CD4-positive, alpha-beta T cell treated with Interleukin-4 for 4 hours (primary cell): ENCODE data around the gene HS6ST3.

Source experiments
- DNase-seq: peaks from one replicate; pipeline ENCODE4 v3.0.0-alpha.2; 2020

HS6ST3 gene

DNA sequence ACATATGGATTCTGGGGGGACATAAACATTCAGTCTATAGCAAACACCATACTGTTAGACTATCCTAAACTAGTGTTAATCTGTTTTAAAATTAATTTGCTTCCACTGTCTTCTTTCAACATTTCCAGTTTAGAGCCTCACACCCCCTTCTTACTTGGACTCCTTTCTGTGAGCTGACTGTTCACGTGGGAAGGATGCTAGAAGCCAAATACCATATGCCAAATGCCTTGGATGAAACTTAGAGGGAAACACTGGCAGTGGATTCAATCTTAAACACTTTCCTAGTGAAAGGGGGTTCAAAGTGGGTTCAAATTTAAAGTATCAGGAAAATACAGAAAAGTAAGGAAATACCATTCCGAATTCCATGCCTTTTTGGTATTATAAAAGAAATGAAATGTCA, 113.6 kb downstream of the HS6ST3 start:
- DNase-seq: no peak

DNA sequence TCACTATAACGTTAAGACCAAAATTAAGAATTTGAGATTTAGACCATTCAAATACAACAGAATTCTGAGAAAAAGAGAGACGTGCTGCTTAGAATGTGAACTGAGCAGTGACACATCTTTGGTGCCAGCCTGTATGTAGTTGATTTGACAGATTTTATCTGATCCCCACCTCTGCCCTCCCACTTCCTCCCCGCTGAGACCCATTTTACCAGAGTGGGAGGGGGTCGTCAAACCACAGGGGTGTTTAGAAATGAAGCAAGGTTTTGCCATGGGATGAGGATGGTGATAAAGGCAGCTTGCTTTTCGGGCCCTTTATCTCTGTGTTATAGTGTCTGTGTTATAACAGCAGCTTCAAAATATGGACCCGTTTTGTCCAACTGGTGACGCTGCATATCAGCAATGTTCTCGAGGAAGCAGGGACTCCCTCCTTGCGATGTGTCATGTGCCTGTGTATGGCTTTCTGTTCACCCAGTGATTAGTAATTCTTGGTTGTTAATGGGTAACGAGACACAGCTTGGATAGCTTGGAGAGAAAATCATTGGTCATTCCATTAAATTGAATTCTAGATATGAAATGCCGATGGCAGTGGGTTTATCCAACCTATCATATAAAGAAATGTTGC, 125.0 kb downstream of the HS6ST3 start:
- DNase-seq: no peak

DNA sequence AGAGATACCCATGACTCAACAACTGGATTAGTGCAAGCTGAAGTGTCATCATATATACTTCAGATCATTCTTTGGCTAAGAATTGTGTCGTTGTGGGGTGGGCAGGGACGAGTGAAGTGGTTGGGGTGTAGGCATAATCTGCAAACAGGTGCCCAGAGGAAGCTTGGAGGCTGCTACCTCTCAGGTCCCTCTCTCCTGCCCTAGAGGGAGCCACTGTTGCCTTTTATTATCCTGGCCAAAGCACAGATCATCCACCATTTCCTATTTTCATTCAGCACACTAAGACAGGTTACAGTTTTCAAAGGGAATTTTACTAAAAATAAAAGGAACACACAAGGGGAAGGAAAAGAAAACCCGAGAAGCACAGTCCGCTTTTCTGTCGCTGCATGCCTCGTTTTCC, 126.6 kb downstream of the HS6ST3 start:
- no peak for DNase-seq

DNA sequence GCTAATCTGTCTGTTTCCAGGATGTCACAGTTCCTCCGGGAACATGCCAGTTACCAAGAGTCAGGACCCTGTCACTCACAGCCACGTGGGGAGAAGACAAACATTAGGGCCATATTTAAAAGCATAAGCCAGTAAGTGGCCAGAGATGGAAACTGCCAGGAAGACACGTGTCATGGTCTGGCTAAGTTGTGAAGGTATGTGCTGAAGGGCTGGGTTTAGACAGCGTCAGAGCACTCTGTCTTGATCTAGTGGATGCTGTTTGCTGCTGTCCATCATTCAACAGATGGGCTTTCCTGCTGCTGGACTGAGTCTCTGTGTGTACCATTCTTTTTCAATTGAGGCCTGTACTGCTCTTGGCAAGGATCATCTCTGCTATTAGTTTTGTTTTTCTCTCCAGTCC, 128.6 kb downstream of the HS6ST3 start:
- DNase-seq: no peak

DNA sequence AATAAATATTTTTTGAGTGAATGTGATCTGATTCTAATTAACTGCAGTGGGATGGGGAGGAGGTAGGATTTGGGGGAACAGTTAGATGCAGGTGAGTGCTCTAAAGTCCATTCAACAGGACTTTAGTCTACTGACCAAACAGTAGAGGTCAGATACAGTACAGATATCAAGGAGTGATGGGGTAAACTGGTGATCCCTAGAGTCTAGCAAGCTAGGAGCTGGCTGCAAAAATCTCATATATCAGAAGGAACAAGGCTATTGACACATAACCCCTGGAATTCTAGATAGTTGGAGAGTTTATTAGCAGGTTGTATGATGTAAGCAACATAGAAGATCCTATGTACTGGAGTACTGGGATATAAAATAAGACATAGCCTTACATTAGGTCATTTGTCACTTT, 131.6 kb downstream of the HS6ST3 start:
- DNase-seq: no peak

DNA sequence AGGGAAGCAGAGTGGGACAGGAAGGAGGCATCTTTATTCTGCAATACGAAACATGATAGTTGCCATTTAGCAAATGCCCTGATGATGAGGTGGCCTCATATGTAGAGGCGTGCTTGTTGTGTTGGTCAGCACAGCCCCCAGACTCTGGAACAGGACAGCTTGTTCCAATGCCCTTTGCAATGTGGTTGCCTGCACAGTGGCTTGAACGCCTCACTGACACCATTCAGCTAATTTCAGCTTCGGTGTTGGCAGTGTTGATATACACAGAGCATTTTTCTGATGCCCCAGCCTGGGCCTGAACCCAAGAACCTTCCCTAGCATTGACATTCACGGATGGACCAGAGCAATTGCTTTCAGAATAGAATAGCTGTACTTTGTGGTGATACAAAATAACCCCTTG, 133.3 kb downstream of the HS6ST3 start:
- DNase-seq: no peak

DNA sequence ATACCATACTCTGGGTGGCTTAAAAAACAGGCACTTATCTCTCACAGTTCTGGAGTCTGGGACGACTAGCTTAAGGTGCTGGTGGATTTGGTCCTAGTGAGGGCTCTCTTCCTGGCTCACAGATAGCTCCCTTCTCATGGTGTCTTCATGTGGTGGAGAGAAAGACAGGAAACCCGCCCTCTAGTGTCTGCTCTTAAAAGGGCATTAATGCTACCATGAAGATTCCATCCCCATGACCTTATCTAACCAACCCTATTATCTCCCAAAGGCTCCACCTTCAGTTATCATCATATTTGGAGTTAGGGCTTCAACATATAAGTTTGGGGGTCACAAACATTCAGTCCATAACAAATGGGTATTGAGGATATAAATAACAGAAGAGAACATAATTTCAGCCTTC, 139.4 kb downstream of the HS6ST3 start:
- no peak for DNase-seq

DNA sequence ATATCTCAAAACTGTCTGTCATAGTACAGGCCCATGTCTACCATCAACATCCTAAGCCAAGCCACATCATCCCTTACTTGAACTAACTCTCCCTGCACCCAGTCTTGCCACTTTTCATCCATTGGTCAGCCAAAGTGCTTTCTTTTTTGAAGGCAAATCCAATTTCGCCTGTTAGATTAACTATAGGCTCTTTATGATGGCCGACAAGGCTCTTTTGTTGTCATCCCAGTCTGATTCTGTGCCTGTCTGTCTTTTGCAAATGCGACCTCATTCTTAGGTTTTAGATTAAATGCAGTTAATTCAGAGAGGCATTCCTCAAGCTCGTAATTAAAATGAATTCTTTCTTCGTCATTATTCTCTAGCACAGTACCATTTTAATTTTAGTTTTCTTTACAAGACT, 148.3 kb downstream of the HS6ST3 start:
- no peak for DNase-seq

DNA sequence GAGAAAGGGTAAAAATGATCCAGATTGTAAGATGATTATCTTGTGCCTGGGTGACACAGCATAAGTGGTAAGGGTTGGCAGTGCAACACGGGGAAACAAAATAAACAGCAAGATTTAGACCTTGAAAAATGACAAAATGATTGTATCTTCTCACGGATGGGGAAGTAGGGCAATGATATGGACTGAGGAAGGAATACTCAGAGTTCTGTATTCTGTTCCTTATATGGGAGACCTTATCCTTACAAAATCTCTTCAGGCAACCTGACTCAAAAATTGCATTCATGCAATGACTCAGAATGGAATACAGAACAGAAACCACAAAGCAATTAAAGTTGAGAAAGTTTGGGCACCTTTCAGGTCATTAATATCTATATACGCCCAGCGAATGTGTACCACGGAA, 149.0 kb downstream of the HS6ST3 start:
- no peak for DNase-seq

DNA sequence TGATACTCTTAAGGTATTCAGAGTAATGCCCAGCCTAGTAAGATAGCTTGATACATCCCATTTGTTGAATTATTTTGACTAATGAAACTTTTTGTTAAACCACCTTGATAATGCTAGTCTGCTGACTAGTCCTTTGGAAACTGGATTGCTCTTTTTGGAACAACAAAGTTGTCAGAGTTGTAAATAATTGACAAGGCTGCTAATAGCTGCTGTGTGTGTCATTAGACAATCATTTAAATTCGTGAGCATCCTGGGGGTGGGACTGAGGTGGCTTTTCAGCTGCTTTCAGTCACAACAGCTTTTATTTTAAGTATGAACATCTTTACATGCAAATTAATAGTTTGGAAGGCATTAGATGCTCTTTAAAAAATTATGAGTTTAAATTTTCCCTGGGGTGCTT, 153.5 kb downstream of the HS6ST3 start:
- DNase-seq: no peak

DNA sequence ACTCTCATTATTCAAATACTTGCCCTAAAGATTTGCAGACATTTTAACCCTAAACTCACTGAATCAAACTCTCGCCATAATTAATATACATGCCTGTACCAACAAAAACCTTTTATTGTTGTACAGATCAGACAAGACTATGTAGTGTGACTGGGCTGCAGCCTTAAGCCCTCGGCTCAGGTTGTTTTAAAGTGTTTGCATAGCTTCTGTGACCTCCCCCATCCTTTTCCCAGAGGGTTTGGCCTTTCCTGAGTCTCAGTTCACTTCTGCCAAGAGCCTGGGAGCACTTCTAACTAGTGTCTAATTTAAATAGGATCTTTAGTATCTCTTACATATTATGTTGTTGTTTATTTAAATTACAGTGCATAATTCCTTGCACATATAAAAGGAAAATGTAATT, 158.2 kb downstream of the HS6ST3 start:
- no peak for DNase-seq

DNA sequence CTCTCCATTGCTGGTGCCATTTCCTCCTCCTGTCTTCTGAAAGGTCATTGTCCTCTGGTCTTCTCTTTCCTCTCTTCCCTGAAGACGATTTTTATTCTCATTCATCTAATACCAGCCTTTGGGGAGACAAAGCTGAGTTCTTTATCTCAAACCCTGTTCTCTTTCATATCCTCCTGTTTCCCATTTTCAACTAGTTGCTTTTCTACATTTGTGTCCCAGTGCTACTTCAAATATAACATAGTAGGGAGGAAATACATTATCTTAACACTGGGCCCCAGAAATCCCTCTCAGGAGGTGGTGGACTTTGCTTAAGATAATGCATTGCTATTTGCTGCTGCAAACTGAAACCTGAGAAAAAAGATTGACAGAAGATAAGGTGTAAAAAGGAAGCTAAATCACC, 159.1 kb downstream of the HS6ST3 start:
- no peak for DNase-seq

DNA sequence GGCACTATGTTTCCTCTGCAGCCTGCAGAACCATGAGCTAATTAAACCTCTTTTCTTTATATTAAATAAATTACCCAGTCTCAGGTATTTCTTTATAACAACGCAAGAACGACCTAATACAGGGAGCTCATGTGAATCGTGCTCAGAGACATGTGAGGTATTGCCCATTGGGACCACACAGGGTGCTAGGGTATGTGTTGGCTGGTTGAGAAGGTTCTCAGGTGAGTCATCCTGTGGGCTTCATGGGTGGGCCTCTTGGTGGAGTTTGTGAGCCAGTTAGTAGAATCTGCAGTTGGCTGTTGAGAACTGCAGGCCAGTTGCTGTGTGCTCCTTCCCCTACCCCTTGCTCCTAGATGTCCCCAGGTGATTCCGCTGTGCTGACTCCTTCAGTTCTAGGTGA, 163.0 kb downstream of the HS6ST3 start:
- DNase-seq: no peak

DNA sequence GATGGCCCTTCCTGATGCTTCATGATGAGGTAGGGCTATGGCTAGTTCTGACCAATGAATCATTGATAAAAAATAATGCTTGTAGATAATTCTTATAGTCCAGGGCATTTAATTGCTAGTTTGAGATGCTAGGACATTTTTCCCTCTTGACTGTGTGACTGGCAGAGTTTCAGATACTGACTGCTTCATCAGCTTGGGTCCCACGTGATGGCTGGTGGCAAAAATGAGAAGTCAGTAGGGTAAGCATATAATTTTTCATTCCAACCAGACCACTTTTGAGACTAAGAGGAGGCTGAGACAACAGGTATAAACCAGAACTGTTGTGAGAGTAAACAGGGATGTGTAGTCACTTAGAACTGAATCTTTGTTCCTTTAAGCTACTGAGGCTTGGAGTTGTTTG, 183.3 kb downstream of the HS6ST3 start:
- DNase-seq: no peak

DNA sequence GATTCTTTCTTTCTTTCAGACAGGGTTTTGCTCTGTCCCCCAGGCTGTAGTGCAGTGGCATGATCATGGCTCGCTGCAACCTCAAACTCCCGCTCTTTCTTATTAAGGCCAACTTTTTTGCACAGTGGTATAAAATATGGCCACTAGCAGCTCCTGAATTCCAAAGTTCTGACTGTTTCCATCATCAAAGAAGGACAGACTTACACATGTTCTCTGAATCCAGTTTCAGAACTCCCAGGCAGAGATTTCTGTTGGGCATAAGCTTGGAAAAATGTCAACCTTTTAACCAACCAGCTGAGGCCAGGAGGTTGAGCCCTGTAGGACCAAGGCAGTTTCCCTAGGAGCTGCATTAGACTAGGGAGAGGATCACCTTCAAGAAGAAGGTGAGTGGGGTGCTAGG, 184.1 kb downstream of the HS6ST3 start:
- DNase-seq: no peak

DNA sequence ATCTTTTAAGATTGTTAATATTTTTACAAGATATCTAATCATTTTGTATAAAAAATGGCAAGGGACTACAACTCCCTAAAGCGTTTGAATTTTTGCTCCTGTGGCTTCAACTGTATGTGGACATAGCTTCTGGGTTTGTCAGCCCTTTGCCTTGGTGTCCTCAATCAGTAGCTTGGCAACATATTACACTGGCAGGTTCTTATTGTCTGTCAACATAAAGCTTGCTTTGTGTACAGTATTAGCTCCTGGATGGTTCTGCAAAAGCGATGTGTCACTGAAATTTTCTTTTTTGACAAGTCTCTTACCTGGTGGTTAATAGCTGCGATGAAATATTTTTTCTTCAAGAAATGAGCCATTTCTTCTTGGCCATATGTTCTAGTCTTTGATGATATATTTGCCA, 190.0 kb downstream of the HS6ST3 start:
- DNase-seq: no peak

DNA sequence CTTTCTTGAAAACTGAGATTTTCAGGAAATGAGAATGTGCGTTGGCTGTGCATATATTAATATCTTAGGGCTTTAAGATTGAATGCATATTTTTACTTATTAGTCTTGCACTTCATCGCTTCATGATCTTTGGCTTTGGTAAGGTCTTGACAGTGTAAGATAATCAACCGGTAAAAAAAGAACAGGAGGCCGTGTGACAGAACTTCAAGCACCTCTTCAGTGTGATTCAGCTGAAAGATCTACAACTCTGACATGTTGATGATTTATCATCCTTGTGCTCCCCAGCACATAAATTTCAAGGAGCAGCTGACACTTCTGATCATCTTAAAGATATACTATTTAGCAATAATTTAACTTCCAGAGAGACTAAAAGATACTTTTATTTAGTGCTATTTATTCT, 195.1 kb downstream of the HS6ST3 start:
- DNase-seq: no peak

DNA sequence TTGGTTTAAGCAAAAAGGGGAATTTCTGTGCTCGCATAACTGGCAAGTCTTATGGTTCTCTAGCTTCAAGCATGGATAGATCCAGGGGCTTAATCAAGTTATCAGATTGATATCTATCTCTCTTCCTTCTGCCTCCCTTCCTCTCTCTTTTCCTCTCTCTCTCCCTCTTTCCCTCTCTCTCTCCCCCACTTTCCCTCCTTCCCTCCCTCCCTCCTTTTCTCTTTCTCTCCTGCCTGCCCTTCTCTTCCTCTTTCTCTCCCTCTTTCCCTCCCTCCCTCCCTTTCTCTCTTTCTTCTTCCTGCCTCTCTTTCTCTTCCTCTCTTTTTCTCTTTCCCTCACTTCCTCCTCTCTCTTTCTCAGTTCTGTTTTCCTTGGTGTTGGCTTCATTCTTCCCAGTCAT, 195.8 kb downstream of the HS6ST3 start:
- no peak for DNase-seq

DNA sequence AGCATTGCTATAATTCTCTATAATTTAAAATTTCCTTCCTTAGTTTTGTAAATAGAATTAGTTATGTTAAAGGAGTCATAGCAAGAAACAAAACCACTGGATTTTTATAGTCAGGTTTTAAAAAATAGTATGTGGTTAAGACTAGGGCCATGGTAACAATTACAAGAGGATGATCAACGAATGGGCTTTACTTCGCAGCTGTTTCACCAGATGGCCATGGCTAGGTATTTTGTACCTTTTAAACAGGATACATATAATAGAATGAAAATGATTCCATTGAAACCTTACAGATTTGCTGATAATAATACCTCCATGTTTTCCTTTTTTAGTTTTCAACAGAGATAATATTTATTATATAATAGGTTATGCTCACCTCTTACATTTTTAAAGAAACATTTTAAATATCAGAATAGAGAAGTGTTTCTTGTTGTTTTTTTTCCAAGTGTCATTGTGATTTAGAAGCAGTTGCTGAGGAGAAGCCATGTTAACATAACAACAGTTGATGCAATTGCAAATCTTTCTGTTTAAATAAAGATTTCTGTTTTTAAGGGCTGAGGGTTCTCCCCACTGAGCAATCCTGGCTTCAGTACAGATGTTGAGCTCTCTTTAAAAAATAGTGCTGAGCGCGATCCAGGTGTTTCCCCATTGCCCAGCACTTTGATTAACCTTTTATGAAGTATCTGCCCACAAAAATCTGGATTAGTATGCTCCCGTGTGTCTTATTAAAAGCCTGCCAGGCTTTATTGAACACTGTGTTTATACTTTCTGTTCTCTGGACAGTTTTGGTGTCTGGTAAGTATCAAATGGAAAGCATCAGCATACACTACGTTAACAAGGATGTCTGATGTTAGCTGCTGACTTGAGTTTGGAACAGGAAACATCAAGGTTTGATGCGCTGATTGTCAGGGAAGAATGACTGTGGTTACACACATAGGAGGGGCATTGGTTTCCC, 205.3 kb downstream of the HS6ST3 start:
- DNase-seq: no peak

DNA sequence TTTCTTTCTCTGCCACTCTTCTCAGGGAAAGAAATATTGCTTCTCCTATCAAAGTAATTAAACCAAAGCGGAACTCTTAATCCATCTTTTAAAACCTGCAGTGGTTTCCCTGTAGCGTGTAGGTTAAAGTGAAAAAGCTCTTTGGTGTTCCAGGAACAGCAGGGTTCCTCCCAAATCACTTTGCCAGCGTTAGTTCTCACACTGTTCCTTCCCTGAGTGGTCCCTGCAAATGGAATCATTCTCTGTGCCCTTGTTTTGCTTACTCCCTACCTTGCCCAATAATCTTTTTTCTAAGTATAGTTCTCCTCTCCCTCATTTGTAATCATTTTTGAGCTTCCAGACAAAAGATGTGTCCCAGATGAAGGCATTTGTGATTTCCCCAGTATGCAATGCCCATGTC, 207.5 kb downstream of the HS6ST3 start:
- DNase-seq: no peak

DNA sequence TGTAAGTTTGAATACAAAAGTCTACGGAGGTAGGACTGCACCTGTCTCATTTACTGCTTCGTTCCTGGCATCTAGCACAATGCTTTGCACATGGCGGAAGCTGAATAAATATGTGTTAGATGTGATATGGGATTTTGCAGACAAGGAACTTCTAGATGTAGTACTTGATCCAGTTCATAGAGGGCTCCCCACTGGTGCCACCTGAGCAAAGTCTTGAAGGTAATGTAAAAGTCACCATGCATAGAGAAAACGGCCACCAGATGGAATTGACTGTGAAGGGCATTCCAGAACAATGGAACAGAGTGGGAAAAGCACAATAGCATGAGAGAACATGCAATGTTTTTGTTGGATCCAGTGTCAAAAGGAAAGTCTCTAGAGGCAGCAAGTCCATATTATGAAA, 209.3 kb downstream of the HS6ST3 start:
- no peak for DNase-seq

DNA sequence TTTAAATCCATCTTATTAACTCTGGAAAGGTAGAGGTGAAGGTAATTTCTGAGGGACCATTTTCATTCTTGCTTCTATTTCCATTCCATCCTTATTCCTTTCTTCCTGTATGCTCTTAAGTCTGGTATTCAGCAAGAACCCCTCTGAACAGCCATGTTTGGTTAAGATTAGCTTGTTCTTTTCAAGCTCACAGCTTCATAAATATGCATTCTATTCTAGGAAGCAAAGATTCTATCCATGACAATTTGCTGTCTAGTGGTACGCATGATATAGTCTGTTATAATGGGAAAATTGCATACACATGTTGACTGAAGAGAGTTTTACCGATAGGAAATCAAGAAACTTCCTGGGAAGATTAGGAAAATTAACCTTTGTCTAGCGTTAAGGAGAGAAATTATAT, 218.7 kb downstream of the HS6ST3 start:
- DNase-seq: no peak

DNA sequence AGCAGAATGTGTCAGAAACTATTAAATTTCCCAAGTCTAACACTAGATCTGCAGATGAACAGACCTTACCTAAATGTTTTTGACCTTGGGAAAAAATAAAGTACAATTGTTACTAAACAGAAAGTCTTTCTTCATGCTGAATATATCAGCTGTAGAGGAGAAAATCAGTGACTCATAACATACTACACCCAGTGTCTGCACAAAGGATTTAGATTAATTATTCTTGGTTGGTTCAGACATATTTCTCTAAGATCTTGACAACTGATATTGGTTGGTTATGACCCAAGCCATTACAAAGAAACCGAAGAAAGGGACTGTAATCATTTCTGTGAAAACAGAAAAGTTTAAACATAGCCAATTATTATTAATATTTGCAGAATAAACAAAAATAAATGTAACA, 225.1 kb downstream of the HS6ST3 start:
- DNase-seq: no peak

DNA sequence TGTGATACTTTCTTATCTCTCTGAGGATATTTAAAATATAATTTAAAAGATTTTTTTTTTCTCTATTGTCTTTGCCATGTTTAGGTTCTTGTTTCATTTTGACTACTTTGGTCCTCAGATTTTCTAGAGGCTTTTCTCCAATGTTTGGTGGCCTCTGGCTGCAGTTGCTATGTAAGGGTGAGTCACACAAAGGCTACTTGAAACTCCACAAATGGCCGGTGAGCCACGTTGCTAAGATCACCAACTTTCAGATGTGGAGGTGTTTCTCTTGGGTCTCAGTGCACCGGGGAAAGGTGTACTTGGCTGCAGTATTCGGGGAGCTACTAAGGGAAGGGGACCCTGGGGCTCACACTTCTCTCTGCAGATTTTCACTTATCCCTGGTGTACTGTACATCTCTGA, 248.1 kb downstream of the HS6ST3 start:
- no peak for DNase-seq

DNA sequence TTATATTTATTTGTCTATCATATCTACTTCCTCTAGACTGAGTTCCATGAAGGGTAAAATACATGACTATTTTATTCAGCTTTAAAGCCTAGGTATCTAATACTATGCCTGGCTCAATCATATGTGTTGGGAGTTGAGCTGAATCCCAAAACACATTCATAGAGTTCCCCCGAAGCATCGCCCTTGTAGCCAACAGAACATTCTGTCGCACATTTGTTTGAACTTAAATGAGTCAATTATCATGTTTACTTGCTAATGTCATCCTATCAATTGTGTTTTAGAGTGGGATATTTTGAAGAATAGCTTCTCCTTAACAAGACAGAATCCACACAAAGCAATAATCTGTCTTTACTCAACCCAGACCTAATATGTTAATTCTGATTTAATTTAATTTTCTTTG, 252.4 kb downstream of the HS6ST3 start:
- DNase-seq: no peak
